NCI-H748 (cell line): ENCODE data around the gene MAP3K21.

Source experiments
- DNase-seq: peaks from one replicate; lab custom pipeline; 2025; ENCODE audit not compliant: unreplicated experiment; lab: John Stamatoyannopoulos, UW

The MAP3K21 gene

DNA sequence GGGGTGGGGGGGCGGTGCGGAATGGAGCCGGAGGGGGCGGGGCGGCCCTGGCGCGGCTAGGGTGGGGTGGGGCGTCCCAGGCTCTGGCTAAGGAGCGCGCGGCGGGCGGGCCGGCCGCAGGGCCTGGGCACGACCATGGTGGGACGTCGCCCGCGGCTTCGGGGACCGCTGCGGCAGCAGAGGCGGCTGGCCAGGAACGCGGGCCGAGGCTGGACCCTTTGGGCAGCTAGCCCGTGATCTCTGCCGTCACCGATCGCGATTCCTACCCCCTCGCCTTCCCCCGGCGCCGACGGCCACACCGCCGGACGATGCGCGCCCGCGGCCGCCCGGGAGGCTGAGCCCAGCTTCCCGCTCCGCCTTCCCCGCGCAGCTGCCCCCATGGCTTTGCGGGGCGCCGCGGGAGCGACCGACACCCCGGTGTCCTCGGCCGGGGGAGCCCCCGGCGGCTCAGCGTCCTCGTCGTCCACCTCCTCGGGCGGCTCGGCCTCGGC lies at the start of gene MAP3K21:
MAP3K21 (plus strand) TSS at position 74 of the 491 bp plus-strand sequence; CDS start at position 379, 305 bp downstream.
- no peak for DNase-seq

DNA sequence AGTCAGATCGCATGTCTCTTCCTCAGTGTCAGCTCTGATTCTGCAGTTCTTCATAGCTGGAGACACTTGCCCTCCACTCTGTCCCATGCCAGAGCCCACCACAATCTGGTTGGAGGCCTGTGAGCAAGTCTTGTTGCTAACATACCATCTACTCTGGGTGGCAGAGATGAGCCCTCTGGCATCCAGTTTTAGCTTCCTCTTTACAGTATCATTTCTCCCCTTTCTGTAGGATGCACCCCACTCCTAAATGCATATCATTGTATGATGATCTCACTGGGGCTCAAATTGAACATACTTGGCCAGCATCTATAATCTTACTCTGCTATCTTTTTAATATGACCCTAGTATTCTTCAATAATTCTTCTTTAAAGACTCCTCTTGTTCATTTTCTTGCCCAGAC lies 48.9 kb upstream of the MAP3K21 start:
- no peak for DNase-seq

DNA sequence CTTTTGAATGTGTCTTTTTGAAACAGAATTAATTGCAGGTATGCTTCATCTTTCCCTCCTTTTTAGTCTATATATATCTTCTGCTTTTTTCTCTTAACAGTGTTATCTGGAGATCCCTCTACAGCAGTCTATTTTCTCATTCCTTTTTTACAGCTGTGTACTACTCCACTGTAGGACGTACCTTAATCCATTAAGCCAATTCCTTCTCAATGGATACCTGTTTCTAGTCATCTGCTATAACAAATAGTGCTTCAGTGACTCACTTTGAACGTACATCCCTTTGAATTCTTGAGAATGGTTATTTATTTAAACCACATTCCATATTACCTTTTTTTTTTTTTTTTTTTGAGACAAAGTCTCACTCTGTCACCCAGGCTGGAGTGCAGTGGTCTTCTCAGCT lies 47.6 kb upstream of the MAP3K21 start:
- DNase-seq, result no peak

DNA sequence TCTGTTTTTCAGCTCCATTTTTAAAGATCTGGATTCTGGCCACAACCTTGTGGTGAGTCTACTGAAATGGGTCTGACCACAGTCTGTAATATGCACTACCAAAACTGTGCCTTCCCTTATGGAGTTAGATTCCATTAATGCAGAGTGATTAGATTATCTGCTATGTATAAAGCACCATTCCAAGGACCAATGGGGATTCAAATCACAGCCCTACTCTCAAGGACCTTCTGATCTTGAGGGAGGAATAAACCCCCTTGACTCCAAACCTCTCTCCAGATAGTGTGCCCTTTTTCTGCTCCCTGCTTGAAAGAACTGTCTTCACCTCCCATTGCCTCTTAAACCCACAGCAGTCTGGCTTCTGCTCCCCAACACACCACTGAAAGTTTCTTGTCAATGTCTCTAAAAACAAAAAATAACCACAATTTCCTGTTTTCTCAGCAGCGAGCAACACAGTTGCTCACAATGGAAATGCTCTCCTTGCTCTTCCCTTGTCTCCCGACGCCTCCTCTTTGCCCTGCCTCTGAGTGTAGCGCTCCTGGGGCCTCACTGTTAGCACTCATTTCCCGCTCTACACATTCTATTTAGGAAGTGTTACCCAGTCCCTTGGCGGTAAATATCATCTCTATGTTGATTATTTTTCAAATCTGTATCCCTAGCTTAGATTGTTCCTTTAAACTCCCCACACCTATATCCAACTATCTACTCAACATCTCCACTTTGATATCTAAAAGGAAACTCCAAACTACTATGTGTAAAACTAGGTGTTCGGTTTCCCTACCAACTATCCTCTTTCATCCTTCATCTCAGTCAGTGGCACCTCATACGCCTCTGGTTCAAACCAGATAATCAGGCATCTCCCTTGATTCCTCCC lies 45.6 kb upstream of the MAP3K21 start:
- DNase-seq, result no peak

DNA sequence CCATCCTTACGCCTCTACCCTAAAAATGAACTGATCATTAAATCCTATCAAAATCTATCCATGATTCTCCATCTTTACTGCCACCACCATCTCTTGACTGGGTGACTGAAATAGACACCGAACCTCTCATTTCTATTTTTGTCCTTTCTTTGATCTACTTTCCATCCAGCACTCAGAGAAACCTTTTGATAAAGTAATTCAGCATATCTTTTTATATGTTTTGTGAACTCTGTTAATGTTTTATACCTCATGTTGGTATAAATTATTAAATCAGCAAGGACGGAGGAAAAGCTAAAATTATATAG lies 45.0 kb upstream of the MAP3K21 start:
- DNase-seq, result no peak

DNA sequence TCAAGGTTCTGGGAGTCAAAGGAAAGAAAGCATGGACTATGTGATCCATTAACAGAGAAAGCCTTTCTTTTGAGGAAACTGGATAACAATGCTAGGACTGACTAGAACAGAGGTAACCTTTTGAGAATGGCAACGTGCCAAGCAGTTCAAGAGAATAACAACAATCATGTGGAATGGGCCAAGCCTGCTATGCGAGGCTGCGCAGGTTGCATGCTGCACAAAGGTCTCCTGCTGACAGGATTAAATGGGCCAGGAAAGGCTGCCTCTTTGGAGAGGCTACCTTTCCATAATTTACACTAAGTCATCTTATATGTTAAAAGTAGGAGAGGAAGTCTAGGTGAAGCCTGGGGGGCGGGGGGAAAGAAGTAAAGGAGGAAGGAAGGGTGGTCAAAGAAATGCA lies 37.8 kb upstream of the MAP3K21 start:
- peak; percentile 80 for DNase-seq

DNA sequence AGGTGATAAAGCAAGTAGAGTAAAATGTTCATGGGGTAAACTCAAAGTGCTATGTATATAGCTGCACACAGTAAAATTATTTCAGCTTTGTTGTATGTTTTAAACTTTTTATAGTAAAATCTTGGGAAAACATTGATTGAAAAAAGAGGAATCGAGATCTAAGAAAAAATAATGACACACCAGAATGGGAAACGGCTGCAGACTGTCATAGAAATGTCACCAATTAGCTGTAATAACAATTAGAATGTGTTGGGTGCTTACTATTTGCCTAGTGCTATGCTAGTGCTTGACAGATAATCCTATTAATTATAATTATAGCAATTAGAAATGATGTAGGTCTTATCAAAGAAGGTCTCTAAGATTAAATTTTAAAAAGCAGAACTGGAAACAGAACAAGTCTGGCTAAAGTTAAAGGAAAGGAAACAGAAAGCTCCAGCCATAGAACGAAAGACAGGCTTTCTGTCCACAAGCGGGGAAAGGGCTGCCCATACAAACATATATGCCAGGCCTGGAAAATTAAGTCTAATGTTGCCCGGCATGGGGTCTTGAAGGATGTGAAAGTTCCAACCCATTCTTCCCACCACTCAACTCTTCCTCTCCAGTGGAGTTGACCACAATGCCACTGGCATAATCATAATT lies 37.0 kb upstream of the MAP3K21 start:
- DNase-seq, result no peak

DNA sequence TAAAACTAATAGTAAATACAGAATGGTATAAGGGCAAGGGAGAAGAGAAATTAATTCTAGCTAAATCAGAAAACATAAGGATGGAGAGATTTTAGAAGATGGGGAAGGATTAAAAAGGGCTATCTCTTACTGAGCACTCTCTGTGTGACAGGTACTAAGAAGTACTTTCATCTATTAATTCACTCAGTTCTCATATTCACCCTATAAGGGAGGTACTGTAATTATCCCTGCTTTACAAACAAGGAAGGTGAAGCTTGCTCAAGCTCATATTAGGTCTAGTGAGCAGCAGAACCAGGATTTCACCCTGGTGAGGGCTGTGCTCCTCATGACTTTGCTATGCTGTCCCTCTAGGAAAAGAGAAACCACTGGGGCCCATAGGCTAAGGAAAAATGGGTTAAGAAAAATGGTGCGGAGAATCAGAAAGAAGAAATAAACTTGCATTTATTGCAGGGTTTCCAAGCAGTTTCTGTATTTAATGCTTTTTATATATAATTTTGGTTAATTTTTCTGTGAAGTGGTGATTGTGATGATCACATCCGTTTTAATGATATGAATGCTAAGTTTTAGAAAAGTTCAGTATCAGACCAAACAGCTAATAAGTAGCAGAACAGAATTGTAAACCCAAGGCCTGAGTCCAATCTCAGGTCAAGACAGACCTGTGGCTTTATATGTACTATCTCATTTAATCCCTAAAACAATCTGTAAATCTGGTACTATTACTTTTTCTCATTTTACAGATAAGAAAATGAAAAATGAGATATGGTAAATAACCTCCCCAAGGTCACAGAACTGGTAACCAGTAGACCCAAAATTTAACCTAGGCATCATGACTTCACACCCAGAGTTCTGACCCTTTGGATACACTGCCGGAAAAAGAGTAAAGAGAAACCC lies 33.7 kb upstream of the MAP3K21 start:
- DNase-seq, result peak; percentile 25

DNA sequence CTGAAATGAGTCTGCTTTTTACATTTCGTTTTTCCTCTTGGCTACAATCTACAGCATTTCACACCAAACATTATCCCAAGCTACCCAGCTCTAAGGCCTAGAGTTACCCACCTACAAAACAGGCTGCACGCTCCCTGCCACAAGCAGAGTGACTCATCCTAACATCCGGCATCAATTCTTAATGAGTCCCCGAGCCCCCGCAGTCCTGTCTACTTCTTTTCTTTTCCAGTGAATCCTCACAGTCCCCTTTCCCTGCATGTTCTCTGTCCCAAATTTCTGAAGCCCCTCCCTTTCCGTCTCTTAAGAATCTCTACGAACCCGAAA lies 32.6 kb upstream of the MAP3K21 start:
- DNase-seq, result peak; percentile 52

DNA sequence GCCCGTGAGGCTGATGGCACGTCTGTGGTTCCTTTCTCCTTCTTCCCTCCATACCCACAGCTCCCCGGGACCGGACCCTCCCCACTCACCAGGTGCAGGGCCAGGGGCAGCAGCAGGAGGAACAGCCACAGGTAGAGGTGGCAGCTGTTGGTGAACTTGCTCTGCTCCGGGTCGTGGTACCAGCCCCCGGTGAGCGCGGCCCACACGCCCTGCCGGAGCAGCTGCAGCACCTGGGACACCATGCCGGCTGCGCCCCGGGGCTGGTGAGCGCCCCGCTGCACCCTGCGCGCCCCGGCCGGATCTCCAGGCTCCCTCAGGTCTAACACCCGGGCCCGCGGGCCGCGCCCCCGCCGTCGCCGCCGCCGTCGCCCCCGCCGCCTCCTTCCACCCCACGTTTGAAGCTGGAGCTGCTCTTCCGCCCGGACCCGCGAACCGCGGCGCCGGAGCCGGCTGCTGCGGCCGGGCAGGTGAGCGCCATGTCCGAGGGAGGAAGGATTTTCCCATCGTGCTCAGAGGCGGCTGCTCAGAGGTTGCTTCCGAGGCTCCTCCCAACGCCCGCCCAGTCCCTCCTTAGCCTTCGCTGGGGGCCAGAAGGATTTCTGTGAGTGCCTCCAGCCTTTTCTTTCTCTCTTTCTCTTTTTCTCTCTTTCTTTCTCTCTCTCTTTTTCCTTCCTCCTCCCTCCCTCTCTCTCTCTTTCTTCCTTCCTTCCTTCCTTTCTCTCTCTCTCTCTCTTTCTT lies 32.1 kb upstream of the MAP3K21 start, which contains the start of gene PCNX2:
PCNX2 (minus strand) TSS at position 489 of the 738 bp plus-strand sequence; CDS start at position 242, 247 bp downstream.
- peak; percentile 73 for DNase-seq

DNA sequence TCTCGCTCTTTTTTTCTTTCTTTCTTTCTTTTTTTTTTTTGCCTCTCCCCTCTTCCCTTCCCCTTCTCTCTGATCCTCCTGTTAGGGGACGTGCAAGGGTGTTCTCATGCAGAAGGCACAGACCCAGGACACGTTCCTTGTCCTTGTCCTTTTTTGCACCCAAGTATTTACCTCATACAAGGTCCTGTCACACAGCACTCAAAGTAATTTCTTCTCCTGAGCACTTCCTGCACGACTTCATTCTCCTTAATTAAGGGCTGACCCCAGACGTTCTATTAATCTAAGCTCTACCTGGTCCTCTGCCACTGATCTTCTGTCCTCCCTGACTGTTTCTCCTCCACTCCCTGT lies 31.6 kb upstream of the MAP3K21 start:
- no peak for DNase-seq

DNA sequence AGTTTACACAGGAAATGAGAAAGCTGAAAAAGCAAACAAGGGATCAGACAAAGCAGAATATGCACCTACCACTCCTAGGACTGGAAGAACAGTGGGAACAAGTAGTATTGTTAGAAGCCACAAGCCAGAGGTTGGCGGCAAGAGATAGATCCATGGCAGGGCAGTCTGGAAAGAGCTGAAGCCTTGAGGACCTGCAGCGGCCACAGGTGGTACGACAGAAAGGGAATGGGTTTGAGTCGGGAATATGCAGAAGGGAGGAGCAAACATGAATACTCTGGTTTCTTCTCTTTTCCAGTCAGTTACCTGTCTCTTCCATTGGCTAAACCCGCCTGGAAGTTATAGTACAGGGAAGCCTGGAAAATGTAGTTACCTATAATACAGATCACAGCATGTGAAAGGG lies 28.1 kb upstream of the MAP3K21 start:
- DNase-seq, result no peak

DNA sequence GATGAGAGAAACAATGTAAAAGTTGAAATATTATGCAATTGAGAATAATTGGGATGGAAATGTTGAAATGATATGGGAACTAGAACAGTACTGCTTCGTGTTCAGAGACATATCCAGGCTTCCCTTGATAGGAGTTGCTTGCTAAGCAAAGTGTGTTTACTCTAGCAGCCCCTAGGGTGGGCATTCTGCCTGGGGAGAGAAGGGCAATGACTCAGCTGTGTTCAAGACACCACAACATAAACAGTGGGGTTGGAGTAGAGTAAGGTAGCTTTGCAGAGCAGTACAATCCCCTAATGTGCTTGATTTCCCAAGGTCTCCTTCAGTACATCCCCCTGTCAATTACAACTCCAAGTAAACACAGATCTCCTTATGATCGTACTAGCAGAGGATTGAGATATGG lies 27.2 kb upstream of the MAP3K21 start:
- DNase-seq, result no peak

DNA sequence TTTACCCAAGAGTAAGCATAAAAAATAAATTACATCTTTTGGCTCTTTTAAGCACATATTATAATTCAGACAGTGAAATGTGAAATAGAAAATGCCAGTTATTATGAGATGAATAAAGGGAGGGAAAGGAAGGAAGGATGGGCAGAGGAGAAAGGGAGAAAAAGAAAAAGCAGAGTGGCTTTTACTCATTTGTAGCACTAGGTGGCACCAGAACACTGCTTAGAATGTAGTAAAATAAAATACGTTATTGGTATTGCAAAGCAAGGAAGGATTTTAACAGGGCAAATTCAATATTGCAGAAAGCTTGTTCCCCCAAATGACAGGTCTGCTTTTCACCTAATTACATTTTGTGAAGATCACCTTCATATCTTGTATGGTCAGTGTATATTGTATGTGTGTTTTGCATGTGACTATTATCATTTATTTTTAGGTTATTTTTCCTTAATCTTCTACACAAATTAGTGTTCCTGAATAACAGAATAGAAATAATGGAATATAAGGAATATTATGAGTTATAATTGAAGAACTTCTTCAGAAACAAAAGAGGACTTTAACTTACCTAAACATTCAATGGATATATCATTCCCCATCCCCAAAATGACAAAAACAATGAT lies 22.9 kb upstream of the MAP3K21 start:
- DNase-seq, result peak; percentile 23

DNA sequence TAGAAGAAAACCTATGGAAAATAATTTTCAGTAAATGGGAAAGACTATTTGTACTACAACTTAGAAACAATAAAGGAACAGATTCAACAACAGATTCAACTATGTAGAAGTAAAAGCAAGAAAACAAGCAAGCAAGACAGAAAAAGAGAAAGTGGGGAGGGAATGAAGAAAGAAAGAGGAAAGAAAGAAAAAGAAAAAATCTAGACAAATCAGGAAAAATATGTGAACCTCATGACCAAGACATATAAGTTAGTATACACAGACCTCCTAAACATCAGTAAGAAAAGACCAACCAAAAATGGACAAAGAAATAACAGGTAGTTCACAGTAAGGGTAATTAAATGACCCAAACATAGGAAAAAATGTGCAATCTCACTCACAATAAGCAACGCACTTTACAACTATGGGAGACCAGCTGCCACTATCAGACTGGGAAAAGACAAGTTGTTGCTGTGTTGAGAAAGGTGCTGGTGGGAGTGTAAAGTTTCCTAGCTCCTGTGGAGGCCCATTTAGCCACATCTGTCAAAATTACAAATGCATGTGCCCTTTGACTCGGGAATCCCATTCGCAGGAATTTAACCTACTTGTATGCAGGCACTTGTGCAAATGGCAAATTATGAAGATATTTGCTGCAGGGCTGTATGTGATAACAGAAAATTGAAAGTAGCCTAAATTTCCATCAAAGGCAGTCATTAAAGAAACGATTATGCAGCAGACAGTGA lies 13.9 kb upstream of the MAP3K21 start:
- no peak for DNase-seq

DNA sequence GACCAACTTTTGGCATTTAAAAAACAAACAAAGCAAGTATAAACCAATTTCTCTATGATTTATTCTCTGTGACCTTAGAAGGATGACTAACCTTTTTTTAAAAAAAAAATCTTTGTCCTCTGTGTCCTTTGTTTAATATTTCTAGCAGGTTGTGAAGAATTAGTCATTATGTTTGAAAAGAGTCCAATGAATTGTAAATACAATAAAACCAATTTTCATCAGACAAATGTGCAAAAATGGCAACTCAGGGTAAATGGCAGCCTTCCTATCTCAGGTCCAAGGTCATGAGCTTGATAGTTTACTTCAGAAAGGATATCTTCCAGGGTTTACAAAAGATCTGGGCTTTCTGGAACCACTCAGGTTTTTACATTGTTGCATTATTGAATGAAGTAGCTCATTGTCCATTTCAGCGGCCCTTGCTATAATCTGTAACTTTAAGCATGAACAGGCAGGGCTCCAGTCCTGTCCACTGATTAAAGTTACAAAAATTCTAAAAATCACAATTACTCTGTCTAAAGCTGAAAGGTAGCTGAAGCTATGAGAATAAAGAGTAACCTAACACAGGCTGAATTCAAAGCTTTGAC lies 11.7 kb upstream of the MAP3K21 start:
- no peak for DNase-seq

DNA sequence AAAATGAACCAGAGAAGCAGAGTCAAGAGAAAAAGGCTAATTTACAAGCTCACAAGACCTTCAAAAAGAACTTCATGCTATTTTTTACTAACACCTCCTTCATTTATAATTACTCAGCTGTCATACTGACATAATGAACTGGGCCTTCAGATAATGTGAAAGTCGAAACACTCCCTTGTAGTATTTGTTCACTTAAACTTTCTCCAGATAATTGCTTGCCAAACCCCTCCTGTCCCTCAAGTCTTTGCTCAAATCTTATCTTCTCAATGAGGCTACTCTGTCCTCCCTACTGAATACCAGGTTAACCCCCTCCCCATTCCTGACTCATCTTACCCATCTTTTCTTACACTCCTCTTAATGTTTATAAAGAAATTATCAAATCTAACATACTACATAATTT lies 11.1 kb upstream of the MAP3K21 start:
- DNase-seq, result no peak

DNA sequence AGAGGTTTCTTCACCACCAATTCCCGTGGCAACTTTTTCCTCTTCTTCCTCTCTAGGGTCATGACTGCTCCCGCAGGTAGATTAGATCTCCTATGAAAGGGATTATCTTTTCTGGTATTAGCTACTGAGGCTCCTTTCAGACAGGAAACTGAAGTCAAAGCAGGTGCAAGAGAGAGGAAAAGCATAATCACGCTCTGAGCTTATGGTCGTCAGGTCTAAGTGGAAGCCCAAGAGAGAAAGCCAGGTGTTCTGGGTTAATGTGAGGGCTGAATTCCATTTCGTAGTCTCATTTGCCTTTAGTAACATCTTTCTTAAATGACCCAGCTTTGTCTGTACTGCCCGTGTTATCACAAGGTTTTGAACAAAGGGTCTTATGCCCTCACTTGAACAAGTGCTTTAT lies 8.3 kb upstream of the MAP3K21 start:
- DNase-seq, result peak; percentile 3

DNA sequence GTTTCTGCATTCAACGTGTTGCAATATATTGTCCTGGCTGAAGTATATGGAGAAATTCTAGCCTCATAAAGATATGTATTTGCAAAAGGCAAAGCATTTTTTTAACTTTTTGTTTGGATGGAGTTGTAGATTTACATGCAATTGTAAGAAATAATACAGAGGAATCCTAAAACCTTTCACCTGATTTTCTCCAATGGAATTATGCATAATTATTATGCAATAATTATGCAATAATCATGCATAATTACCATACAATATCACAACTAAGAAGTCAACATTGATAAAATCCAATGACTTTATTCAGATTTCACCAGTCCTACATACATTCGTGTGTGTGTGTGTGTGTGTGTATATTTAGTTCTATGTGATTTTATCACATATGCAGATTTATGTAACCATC lies 7.5 kb upstream of the MAP3K21 start:
- no peak for DNase-seq

DNA sequence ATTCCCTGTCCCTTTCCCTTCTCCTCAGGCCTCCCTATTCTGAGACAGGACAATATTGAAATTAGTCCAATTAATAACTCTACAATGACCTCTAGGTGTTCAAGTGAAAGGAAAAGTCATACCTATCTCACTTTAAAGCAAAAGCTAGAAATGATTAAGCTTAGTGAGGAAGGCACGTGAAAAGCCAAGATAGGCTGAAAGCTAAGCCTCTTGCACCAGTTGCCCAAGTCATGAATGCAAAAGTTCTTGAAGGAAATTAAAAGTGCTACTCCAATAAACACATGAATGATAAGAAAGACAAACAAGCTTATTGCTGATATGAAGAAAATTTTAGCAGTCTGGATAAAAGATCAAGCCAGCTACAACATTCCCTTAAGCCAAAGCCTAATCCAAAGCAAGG lies 3.8 kb upstream of the MAP3K21 start:
- no peak for DNase-seq
